HG02678 (cell line): Measurements from ENCODE around the gene MAPRE3.

ENCODE experiments used
- ATAC-seq: cut with Tn5 transposase; IDR thresholded peaks from one replicate; pipeline ENCODE4 v1.9.1; 2021; ENCODE audit warnings: mild to moderate bottlenecking, moderate library complexity; ENCODE audit not compliant: unreplicated experiment

MAPRE3 gene

DNA sequence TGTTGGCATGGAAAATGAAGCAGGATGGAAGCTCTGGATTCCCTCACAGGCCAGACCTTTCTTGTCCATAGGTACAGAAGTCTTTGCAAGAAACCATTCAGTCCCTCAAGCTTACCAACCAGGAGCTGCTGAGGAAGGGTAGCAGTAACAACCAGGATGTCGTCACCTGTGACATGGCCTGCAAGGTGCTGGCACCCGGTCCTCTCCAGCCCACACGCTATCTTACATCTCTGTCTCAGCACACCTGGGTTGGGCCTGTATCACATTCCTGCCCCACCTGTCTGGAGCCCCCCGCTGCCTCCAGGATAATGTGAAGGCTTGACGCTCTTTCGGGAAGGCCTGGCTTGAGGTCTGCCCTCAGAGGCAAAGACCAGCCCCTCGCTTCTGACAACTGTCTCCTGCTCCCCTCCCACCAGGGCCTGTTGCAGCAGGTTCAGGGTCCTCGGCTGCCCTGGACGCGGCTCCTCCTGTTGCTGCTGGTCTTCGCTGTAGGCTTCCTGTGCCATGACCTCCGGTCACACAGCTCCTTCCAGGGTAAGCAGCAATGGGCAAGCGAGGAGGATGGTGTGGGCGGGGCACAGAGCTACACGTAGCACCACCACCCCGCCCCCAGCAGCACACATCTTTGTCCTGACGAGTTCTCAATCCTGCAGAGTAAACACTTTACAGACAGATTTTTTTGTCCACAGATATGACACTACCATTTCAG lies 68.3 kb downstream of the MAPRE3 start:
- no peak for ATAC-seq

DNA sequence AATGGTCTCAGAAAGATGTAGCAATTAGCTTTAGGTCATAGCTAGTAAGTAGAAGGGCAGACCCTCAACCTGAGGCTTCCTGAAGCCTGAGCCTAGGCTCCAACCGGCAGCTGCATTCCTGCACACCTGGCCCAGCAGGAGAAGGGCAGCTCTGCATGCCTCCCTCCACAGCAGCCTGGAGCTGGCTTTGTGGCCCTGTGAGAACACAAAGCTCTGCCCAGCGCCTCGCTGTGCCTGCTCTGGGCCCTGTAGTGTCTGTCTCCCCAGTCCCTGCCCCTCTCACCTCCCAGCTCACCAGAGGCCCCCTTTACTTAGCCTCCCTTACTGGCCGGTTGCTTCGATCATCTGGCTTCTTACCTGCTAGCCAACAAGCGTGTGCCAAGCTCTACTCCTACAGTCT lies 69.0 kb downstream of the MAPRE3 start:
- no peak for ATAC-seq

DNA sequence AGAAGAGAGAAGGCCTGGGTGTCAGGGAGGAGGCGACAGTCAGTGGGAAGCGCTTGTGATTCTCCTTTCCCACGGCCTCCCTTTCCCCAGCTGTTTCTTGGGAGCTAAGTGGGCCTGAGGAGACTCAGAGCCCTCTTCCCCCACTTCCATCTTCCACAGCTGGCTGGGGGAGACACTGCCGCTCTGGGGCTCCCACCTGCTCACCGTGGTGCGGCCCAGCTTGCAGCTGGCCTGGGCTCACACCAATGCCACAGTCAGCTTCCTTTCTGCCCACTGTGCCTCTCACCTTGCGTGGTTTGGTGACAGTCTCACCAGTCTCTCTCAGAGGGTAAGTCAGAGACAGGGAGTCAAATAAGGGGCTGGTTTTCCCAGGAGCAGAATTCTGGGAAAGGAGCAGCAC lies 69.4 kb downstream of the MAPRE3 start:
- no peak for ATAC-seq

DNA sequence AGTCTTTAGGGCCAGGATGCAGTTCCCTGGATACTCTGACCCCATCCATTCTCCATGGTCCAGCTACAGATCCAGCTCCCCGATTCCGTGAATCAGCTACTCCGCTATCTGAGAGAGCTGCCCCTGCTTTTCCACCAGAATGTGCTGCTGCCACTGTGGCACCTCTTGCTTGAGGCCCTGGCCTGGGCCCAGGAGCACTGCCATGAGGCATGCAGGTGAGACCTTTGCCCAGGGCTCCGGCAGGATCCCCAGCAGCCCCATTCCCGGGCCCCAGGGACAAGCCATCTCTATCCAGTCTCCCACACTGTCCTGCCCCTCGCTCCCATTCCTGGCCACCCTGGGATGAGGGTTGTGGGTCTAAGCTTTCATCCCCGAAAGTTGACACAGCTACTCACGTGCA lies 69.8 kb downstream of the MAPRE3 start:
- no peak for ATAC-seq

DNA sequence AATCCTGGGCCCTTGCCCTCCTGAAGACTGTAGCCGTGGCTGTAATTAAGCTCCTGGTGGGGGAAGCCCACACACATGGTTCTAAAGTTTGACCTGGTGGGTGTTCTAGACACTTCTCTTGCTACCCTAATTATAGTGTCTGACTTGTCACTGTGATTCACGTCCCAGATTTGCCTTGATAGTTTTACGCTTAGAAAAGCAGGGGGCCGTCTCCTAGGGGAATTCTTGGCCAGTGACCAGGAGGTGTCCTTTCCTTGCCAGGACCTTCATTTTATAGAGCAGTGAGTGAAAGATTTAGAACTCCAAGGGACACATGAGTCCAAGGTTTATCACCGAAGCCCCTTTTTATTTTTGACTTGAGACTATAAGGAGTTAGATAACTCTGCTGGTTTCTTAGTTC lies 71.3 kb downstream of the MAPRE3 start:
- no peak for ATAC-seq

DNA sequence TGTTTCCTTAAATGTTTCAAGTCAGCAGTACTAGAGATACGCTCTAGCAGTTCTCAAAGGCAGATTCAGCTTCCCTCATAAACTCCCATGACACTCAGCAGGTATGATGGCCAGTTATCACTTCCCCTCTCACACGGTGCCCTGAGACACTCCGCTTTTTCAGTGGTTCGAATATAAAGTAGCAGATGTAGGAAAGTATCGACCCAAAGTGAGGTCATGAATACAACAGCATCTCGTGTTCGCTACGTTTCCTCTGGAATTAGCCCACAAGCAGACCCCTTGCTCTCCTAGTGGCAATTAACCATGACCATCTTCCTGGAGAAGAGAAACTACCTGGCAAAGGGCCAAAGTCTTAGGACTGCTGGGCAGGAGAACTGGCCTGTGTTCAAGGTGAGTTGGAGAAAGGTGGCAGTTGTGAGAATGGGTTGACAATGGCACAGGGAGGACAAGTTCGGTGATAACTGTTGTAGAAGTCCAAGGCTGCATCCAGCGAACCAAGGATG lies 71.8 kb downstream of the MAPRE3 start:
- no peak for ATAC-seq

DNA sequence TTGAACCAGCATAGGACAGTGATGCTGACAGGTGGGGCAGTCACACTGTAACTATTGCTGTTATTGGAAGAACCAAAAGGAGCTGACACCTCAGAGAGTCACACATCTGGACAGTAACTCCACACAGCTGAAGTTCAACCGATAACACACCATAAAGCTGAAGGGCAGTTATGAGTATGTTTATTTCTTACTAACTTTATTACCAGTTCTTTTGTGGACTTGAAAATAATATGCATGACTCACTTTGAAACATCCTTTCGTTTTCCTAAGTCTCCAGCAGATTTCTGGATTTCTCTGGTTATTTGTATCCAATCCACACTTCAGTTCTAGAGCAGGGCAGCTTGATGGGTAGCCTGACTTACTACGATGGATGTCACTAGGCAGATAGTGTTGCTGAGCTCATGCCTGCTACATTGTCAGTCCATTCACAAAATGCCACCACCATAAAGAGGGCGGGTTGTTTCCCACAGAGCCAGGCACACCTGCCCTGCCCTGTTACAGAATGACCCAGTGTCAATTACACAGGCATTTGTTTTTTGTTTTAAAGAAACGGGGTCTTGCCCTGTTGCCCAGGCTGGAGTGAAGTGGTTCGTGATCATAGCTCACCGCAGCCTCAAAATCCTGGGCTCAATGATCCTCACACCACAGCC lies 72.7 kb downstream of the MAPRE3 start:
- no peak for ATAC-seq

DNA sequence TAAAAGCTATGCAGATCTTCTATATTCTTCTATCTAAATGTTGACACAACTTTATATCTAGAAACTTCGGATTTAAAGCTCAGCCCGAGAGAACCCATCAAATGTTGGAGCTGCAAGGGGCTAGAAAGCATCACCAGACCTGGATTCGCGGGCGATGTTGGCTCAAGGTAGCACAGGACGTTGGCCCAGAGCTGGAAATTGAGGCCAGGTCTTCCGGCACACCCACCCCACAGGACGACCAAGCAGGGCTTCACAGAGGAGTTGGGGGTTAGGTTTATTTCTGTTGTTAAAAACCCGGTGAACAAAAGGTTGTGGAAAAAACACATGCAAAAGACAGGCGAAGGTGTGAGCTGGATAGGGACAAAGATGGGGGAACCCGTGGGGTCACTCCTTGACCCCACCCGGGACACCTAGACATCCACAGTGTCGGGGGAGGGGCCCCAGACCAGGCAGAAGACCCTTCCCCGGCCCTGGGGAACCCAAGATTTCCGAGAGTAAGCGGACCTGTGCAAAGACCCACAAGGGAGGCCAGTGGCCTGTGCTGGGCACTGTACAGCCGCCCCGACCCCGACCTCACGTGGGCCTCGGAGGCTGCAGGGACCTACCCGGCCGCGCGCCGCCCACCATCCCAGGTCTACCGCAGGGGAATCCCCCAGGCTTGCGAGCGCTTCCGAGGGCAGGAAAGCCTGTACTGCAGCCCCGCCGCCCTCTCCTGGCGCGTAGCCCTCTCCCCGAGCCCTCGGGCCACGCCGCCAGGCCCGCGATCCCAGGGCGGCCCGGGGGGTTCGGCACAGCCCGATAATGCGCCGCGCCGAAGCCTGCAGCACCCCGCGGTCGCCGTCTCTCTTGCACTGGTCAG lies 79.2 kb downstream of the MAPRE3 start:
- peak; percentile 22 for ATAC-seq

DNA sequence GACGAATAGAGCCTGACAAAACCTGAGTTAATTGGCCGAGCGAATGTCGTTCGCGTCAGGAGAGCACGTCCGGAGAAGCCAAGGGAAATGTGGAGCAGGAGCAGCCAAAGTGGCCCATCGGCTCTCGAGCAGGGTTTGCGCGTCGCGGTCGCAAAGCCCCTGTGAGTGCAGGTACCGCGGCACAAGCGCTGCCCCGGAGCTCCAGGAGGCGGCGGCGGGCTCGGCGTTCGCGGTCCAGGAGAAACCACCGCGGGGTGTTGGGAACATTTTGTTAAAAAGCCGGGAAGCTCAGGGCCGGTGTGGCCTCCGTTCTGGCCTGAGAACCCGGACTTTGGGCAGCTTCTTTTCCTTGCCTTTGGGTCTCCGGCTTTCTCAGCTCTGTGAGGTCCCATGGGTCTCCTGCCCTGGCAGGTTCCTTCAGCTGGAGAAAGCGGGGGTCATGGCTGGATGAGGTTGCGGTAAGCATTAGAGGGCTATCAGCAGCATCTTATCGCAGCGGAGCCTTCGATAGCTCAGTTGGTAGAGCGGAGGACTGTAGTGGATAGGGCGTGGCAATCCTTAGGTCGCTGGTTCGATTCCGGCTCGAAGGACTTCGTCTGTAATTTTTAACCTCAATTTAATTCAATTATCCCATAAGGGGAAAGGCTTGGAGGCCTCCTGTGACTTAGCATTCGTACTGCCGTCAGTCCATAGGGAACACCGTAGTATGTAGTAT lies 80.0 kb downstream of the MAPRE3 start:
- peak; percentile 46 for ATAC-seq

DNA sequence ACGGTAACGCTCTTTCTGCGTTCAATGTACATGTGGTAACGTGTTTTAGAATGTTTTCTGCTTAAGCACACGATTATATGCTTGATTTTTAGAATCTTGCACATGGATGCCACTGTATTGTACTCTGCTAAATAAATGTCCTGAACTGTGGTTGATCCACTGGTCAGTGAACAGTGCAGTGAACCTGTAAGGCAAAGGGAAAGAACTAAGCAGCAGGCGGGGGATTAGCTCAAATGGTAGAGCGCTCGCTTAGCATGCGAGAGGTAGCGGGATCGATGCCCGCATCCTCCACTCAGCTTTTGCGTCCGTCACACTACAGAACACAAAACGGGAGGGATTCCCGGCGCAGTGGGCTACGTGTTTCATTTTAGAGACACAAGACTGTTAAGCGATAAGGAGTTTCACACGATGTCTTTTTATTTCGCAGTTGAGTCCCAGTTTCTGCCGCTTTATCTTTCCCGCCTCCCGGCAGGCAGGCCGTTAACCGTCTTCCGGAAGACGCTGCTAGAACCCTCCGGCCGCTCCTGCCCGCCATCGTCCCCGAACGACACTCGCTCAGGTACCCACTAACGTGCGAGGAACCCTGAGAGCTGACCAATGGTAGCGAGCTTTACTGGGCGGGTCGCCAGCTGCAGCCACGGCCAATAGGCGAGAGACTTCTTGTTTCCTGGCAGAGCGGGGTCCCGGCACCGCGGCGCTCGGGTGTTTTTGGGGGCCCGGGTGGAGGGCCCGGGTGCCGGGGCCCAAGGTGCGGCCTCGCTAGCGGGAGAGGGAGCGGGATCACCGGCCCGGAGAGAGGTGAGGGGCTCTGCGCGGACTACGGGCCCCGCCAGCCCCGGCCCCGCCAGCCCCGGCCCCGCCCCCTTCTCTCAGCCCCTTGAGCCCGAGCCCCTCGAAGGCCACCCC lies 80.8 kb downstream of the MAPRE3 start, which contains the start of gene AGBL5:
AGBL5 (plus strand) TSS at position 673 of the 906 bp plus-strand sequence. CDS start 1,291 bp downstream, outside the sequence.
- ATAC-seq: peak; percentile 68

DNA sequence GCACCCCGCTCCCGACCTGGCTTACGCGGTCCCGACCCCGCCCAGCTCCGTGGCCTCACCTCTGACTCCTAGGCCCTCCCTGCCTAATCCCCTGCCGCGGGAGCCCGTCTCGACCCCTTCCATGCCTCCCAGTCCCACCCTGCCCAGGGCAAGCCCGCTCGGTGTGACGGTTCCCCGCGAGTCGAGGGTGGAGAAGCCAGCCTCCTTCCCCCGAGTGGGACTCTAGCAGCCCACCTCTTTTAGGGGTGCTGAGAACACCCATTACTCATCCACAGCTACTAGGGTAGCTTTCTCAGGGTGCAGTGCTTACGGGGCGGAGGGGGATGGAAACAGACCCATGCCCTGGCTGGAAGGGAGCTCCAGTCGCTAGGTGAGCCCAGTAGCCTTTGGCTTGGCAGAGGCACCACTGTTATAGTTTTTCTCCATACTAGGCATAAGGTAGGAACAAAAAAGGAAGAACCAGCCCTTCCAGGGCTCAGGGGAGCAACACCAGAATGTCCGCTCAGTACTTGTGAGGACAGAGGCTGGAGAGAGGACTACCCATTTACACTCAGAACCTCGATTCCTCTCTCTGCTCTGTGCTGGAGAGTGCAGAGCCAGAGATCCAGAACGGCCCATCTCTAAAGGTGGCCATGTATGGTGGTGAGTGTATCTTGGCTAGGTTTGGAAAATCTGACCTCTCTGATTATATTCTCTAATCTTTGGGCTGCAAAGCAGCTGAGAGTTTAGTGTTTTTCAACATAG lies 81.6 kb downstream of the MAPRE3 start:
- ATAC-seq: no peak

DNA sequence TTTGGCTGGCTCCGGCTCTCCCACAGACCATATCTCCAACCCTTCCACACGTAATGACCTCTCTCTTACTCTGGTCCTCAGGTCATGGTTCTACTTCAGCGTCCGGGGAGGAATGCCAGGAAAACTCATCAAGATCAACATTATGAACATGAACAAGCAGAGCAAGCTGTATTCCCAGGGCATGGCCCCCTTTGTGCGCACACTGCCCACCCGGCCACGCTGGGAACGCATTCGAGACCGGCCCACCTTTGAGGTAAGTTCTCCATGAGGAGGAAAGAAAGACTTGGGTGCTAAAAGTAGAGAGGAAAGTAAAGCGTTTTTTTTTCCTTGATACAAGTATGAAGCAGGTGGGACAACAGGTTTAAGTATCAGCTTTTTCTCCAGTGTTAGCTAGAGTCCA lies 82.9 kb downstream of the MAPRE3 start:
- no peak for ATAC-seq

DNA sequence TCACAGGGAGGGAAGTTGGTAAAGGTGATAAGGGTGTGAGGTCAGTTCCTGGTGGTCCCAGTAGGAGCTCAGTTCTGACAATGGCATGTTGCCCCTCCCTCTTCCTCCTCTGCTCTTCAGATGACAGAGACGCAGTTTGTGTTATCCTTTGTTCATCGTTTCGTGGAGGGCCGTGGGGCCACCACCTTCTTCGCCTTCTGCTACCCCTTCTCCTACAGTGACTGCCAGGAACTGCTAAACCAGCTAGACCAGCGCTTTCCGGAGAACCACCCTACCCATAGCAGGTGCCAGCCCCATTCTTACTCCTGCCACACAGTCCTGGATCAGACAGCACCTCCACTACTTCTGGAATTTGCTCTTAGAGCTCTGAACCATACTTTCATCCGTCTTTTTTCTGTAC lies 83.3 kb downstream of the MAPRE3 start:
- ATAC-seq: no peak

DNA sequence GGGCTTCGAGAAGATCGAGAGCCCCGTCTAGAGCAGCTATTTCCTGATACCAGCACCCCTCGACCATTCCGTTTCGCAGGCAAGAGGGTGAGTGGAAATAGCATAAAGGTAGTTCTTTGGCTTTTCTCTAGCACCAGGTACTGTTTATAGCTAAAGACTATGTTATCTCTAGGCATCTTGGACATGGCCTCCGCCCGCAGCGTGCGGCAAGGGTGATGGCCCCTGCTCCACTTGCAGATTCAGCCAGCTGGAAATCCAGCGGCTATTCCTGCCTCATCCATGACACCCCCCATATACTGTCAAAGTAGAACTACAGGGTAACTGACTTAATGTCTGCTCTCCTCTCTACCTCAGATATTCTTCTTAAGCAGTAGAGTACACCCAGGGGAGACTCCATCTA lies 84.3 kb downstream of the MAPRE3 start:
- no peak for ATAC-seq

DNA sequence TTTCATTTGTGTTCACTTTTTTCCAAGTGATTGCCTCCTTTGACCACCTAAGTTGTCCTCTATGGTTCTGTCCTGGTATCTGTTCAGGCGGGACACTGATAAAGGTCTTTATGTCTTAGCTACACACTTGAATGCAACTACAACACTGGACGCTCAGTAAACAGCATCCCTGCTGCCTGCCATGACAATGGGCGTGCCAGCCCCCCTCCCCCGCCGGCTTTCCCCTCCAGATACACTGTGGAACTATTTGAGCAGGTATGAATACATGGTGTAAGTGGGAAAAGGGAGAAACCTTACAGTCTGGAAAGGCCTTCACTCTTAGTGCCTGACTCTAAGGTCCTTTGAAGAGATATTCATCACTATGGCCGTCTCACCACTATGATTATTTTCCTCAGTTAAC lies 86.7 kb downstream of the MAPRE3 start:
- ATAC-seq: no peak

DNA sequence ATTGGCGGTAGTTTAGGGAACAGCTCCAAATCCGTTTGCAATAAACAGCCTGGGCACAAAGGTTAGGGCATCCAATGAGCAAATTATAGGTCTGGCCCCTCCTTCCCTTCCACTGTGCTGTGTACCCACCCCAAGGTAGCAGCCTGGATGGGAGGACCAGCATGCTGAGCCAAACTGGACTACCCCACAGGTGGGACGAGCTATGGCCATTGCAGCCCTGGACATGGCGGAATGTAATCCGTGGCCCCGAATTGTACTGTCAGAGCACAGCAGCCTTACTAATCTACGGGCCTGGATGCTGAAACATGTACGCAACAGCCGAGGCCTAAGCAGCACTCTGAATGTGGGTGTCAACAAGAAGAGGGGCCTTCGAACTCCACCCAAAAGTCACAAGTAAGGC lies 87.8 kb downstream of the MAPRE3 start:
- no peak for ATAC-seq

DNA sequence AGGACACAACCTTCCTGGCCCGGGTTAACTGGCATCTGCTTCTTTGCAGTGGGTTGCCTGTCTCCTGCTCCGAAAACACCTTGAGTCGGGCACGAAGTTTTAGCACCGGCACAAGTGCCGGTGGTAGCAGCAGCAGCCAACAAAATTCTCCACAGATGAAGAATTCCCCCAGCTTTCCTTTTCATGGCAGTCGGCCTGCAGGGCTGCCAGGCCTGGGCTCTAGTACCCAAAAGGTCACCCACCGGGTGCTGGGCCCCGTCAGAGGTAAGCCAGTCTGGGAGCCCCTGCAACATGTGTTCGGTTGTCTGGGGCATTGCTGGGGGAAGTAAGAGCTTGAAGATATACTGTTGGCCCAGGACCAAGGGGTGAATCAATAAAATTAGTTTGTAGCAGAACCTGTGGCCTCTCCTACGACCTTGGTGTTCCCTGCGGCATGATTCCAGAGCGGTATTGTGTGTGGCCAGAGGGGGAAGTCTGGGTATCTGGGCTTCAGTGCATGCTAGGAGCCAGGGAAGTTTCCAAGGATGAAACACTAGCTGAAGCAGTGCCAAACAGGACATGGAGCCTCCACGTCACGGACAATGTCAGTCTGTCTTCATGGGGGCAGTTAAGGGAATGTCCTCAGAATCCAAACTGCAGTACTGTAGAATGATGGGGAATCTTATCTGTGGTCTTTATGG lies 88.8 kb downstream of the MAPRE3 start:
- no peak for ATAC-seq

DNA sequence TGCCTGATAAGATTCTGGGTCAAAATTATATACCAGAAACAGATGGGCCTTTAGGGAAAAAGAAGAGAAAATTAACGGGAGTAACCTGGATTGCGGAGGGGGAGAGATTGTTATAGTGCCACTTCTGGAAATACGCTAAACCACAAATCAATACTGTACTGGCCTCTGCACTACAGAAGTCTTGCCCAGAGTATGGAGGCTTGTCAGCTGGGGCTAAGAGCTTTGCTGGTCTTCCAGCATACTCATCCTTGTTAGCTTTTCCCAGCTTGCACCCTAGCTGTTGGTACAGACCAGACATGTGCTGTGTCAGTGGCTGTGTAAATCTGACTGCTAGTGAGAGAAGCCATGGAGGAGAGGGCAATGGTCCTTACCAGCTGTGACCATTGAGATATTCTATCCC lies 89.9 kb downstream of the MAPRE3 start:
- ATAC-seq: no peak

DNA sequence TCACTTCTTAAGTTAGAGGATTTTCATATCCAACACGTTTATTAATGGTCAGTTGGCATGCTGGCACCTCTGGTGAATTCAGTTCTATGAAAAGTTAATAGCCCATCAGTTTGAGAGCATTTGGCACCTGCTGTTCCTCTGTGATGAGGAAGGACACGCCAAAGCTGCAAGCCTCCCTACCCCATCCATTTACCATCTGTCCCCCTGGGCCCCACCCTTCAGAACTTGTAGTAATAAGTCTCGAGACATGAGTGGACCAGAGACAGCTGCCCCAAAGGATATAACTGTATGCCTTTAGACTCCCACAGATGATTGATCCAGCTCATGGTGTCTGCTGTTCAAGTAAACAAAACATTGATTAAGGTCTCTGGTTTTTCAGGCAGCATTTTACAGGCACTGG lies 94.7 kb downstream of the MAPRE3 start:
- no peak for ATAC-seq
